HepG2 (cell line): ENCODE measurements around the gene LSM5. TPM values are rescaled to one million over a fixed set of nuclear protein-coding genes. Genes with fewer than 3 reads are reported as not detected.
A peak's percentile ranks its signal among the peaks of the same experiment; 100 is the strongest.

Source experiments
- EED ChIP-seq: sonication (generic); formaldehyde crosslinking; IDR thresholded peaks from 2 replicates; pipeline ENCODE4 v1.5.0; 2020; ENCODE audit warnings: mild to moderate bottlenecking, missing genetic modification reagents
- HINFP ChIP-seq: sonication (generic); formaldehyde crosslinking; IDR thresholded peaks from 2 replicates; pipeline ENCODE4 v1.4.0; 2020; ENCODE audit warnings: low read depth, mild to moderate bottlenecking, missing genetic modification reagents
- HNF4A ChIP-seq: sonication (generic); formaldehyde crosslinking; IDR thresholded peaks from 2 replicates; pipeline ENCODE4 v1.4.0; 2020; ENCODE audit warnings: missing genetic modification reagents
- KLF12 ChIP-seq: sonication (generic); formaldehyde crosslinking; IDR thresholded peaks from 2 replicates; pipeline ENCODE4 v1.4.0; 2020; ENCODE audit warnings: missing genetic modification reagents, borderline replicate concordance
- KMT2A ChIP-seq: sonication (generic); formaldehyde crosslinking; IDR thresholded peaks from 2 replicates; pipeline ENCODE4 v1.4.0; 2020; ENCODE audit warnings: missing genetic modification reagents
- MXD3 ChIP-seq: IDR thresholded peaks from 2 replicates; pipeline ENCODE4 v1.6.1; 2016; ENCODE audit warnings: mild to moderate bottlenecking, missing biosample characterization, missing genetic modification reagents
- RAD51 ChIP-seq: fragments of 450-650 bp; IDR thresholded peaks from 2 replicates; pipeline ENCODE4 v1.6.1; 2016; ENCODE audit warnings: borderline replicate concordance
- REL ChIP-seq: sonication (generic); formaldehyde crosslinking; conservative IDR thresholded peaks from 2 replicates; pipeline ENCODE4 v1.8.0; 2022; ENCODE audit warnings: mild to moderate bottlenecking, missing genetic modification reagents, moderate library complexity
- SNAI1 ChIP-seq: sonication (generic); formaldehyde crosslinking; IDR thresholded peaks from 2 replicates; pipeline ENCODE4 v1.5.0; 2020; ENCODE audit warnings: mild to moderate bottlenecking, missing genetic modification reagents, borderline replicate concordance
- SP5 ChIP-seq: IDR thresholded peaks from 2 replicates; pipeline ENCODE4 v1.6.1; 2016; ENCODE audit warnings: low read depth, borderline replicate concordance
- TFDP2 ChIP-seq: sonication (generic); formaldehyde crosslinking; IDR thresholded peaks from 2 replicates; pipeline ENCODE4 v1.4.0; 2020; ENCODE audit warnings: missing genetic modification reagents
- TP53 ChIP-seq: sonication (generic); formaldehyde crosslinking; conservative IDR thresholded peaks from 2 replicates; pipeline ENCODE4 v1.4.0; 2020; ENCODE audit warnings: missing genetic modification reagents
- YEATS2 ChIP-seq: sonication (generic); formaldehyde crosslinking; IDR thresholded peaks from 2 replicates; pipeline ENCODE4 v1.4.0; 2020; ENCODE audit warnings: missing genetic modification reagents, borderline replicate concordance
- ZBED4 ChIP-seq: sonication (generic); formaldehyde crosslinking; IDR thresholded peaks from 2 replicates; pipeline ENCODE4 v1.4.0; 2020; ENCODE audit warnings: missing genetic modification reagents, borderline replicate concordance
- ZNF30 ChIP-seq: sonication (generic); formaldehyde crosslinking; IDR thresholded peaks from 2 replicates; pipeline ENCODE4 v1.5.0; 2020; ENCODE audit warnings: mild to moderate bottlenecking, missing genetic modification reagents
- ZNF607 ChIP-seq: sonication (generic); formaldehyde crosslinking; IDR thresholded peaks from 2 replicates; pipeline ENCODE4 v1.5.1; 2020; ENCODE audit warnings: missing genetic modification reagents, mild to moderate bottlenecking, borderline replicate concordance
- ZNF710 ChIP-seq: sonication (generic); formaldehyde crosslinking; IDR thresholded peaks from 2 replicates; pipeline ENCODE4 v1.5.0; 2020; ENCODE audit warnings: mild to moderate bottlenecking, missing genetic modification reagents, borderline replicate concordance
- ZSCAN5A ChIP-seq: sonication (generic); formaldehyde crosslinking; IDR thresholded peaks from 2 replicates; pipeline ENCODE4 v1.8.0; 2022; ENCODE audit warnings: mild to moderate bottlenecking, missing genetic modification reagents, borderline replicate concordance
- polyA plus RNA-seq, 8 experiments: library from polyadenylated mRNA; depleted of rRNA in 3 of 8; stranded (reverse) in 7 of 8; unstranded in 1 of 8; fragments of >200 nt; fragmentation: Illumina TruSeq in 4 of 8; extraction: Trizol in 4 of 8; gene quantifications; 2 replicates each; pipeline versions ENCODE4 v1.2.1 to v1.2.3, GENCODE V29; 2011 to 2016; ENCODE audit warnings: low read depth in 4 of 8, missing spikeins in 1 of 8, mixed read lengths in 1 of 8; ENCODE audit not compliant: insufficient read depth in 1 of 8
- total RNA-seq, 5 experiments: library from RNA; depleted of rRNA; stranded (reverse); fragments of >200 nt; fragmentation: Illumina TruSeq; extraction: Trizol; gene quantifications; 2 replicates each; pipeline ENCODE4 v1.2.3, GENCODE V29; 2016; ENCODE audit warnings: low read depth in 1 of 5

The LSM5 gene
- total and polyA plus RNA-seq, 2 of the 13 experiments (the other 11 are each of a cell fraction or from before 2014, with no cell fraction given): 30.3 to 183 TPM

- TF ChIP-seq ZNF30 (CRISPR knock-in tag): no peak
- peak; percentile 82; the same call in 1 of the 2 replicates for TF ChIP-seq TP53 (CRISPR knock-in tag)
- TF ChIP-seq SNAI1 (CRISPR knock-in tag): 0 out of 2 replicates have a peak, but pooled peaks have one; percentile 64
- peak; percentile 75; the same call in 1 of the 2 replicates for TF ChIP-seq ZNF607 (CRISPR knock-in tag)
- TF ChIP-seq ZSCAN5A (CRISPR knock-in tag): peak; percentile 56; the same call in 1 of the 2 replicates
- peak; percentile 79; the same call in 1 of the 2 replicates for TF ChIP-seq KLF12
- peak; percentile 84; the same call in 1 of the 2 replicates for TF ChIP-seq EED (CRISPR knock-in tag)
- peak; percentile 35; the same call in 1 of the 2 replicates for TF ChIP-seq SP5 (CRISPR knock-in tag)
- peak; percentile 91 for TF ChIP-seq YEATS2
- TF ChIP-seq MXD3 (CRISPR knock-in tag): peak; percentile 94
- peak; percentile 98 for TF ChIP-seq KMT2A
- peak; percentile 98 for TF ChIP-seq TFDP2 (CRISPR knock-in tag)
- TF ChIP-seq HNF4A (CRISPR knock-in tag): peak; percentile 79
- peak; percentile 80 for TF ChIP-seq ZBED4 (CRISPR knock-in tag)
- no peak for TF ChIP-seq RAD51
- peak; percentile 77; the same call in 1 of the 2 replicates for TF ChIP-seq ZNF710 (CRISPR knock-in tag)
- 0 out of 2 replicates have a peak, but pooled peaks have one; percentile 80 for TF ChIP-seq HINFP (CRISPR knock-in tag)
- TF ChIP-seq REL: no peak
Measured at GRCh38 chr7:32490127-32490796, at the start of gene LSM5 (continued).
